GM06990 (cell line): ENCODE data around the gene PTPRD.

Source experiments
- DNase-seq: peaks from one replicate; pipeline ENCODE4 v3.0.0-alpha.2; 2011; ENCODE audit not compliant: insufficient read length; ENCODE audit errors: extremely low read depth
- H3K27me3 ChIP-seq: replicated peaks from 2 replicates; pipeline ENCODE4 v1.6.0; 2011; ENCODE audit warnings: low read length; ENCODE audit not compliant: control insufficient read depth, insufficient read depth
- H3K36me3 ChIP-seq: 2 replicates; pipeline ENCODE4 v1.5.1; 2011; ENCODE audit warnings: low read length; ENCODE audit not compliant: control insufficient read depth, insufficient read depth
- H3K4me3 ChIP-seq: replicated peaks from 2 replicates; pipeline ENCODE4 v1.5.1; 2011; ENCODE audit warnings: low read depth, mild to moderate bottlenecking, control low read depth, low read length
- TF ChIP-seq, protein P1 (sequence below): IDR thresholded peaks from 2 replicates; pipeline ENCODE4 v1.5.1; 2011; ENCODE audit warnings: low read length, control low read depth, mild to moderate bottlenecking, inconsistent platforms; ENCODE audit not compliant: insufficient read depth, poor library complexity, severe bottlenecking

PTPRD gene

DNA sequence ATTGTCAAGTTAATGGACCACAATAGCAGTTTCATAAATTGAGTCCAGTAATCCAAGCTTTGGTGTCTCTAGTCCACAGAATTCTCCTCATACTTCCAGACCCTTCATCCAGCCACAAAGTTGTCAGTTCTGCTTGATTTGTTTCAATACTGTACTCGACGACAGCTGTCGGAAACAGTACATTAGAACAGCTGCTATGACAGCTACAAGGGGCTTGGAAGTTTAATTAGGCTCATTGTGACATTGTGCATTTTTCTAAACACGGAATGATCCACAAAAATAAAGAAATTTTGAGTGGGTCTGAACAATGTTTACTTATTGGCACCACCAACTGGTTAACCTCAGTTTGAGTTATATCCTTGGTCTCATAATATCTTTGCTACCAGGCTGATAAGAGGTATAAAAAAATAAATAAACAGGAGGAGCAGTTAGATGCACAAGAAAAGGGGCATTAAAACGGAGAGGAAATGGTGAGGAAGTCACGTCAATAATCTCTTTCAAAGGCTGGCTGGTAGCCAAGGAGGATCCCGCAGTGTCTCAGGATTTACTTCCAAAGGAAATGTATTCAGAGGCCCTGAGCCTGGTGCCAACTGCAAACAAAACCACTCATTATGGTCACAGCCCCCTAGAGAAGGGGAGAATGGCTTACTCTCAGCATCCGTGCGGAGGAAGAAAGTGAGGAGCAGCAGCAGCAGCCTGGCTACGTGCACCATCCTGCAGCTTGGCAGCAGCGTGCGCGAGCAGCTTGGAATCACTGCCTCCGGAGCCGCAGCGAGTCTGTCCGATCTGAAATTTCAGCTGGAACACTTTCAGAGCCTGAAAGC is 1879.5 kb downstream of the PTPRD start:
- DNase-seq: no peak

DNA sequence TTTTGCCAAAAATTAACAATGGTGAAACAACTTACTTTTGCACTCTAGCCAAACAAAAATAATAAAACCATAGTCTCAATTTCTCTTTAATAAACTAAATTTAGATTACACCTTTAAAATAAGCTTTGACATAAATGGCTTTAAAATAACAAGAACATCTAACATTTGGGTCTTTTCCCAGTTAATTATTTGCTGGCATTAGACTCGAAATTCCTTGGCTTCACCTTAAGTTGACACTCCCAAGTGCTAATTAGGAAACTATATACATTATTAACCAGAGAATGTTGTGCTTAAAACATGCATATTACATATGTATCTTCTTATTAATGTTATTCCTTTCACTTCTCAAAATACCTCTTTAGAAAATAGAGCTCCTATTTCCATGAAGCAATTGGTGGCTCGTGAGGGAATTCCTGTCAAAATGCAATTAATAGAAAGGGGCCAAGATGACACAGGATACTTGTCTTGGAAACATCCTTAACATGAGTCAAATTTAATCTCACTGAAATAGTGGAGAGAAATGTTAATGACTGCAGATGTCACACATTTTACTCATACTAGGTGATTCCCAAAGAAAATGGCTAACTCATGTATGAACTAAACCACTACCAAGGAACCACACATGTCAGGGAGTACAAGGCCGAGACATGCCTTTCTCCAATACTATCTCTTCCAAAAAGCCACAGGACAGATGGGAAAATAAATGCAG is 1880.3 kb downstream of the PTPRD start:
- H3K4me3 ChIP-seq: no peak overlapping the region
- H3K27me3 ChIP-seq: no peaks in the 10 kb centered on the region
- DNase-seq: no peak
- no peaks in the 10 kb centered on the region for H3K36me3 ChIP-seq
- TF ChIP-seq, protein P1, sequence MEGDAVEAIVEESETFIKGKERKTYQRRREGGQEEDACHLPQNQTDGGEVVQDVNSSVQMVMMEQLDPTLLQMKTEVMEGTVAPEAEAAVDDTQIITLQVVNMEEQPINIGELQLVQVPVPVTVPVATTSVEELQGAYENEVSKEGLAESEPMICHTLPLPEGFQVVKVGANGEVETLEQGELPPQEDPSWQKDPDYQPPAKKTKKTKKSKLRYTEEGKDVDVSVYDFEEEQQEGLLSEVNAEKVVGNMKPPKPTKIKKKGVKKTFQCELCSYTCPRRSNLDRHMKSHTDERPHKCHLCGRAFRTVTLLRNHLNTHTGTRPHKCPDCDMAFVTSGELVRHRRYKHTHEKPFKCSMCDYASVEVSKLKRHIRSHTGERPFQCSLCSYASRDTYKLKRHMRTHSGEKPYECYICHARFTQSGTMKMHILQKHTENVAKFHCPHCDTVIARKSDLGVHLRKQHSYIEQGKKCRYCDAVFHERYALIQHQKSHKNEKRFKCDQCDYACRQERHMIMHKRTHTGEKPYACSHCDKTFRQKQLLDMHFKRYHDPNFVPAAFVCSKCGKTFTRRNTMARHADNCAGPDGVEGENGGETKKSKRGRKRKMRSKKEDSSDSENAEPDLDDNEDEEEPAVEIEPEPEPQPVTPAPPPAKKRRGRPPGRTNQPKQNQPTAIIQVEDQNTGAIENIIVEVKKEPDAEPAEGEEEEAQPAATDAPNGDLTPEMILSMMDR: no peak

More for the DNA sequence above, 1879.5 kb downstream of the PTPRD start:
- H3K4me3 ChIP-seq: no peak overlapping the region
- TF ChIP-seq, protein P1: no peak
- no peaks in the 10 kb centered on the region for H3K36me3 ChIP-seq
- H3K27me3 ChIP-seq: no peaks in the 10 kb centered on the region

DNA sequence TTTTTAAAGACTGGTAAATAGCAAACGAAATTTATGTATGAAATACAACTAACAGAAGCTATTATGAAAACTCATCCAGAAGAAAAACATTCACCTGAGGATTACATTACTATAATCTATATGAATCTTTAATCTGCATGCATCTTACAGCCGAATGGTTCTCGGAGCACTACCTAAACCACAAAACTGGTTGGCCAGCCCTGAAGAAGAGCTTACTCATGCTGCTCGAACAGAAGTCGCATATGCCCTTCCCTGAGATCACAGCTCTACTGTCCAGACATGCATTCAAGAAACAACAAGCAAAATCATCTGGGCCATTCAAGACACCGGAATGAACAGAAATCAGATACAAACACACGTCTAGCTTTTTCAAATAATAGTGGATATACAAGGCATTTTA is 1882.2 kb downstream of the PTPRD start:
- TF ChIP-seq, protein P1: no peak
- no peak for DNase-seq
- Histone ChIP-seq H3K4me3 (no peak overlapping the region), H3K27me3 (no peaks in the 10 kb centered on the region), H3K36me3 (no peaks in the 10 kb centered on the region)

DNA sequence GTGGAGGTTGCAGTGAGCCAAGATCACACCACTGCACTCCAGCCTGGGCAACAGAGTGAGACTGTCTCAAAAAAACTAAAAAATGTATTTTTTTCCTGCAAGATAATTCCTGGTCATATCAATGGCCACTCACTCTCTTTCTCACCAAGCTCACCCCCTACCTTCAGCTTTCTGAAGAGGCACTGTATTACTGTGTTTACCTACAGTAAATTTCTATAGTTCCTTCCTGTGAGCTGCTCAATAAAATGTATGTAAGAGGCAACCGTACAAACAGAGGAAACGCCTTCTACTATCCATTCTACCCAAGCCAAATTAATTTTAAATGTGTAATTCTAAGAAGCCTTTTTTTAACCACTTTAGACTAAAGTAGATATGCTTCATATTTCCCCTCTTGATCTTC is 1883.9 kb downstream of the PTPRD start:
- no peak for DNase-seq
- Histone ChIP-seq H3K27me3 (no peaks in the 10 kb centered on the region), H3K36me3 (no peaks in the 10 kb centered on the region), H3K4me3 (no peak overlapping the region)
- TF ChIP-seq, protein P1: no peak

DNA sequence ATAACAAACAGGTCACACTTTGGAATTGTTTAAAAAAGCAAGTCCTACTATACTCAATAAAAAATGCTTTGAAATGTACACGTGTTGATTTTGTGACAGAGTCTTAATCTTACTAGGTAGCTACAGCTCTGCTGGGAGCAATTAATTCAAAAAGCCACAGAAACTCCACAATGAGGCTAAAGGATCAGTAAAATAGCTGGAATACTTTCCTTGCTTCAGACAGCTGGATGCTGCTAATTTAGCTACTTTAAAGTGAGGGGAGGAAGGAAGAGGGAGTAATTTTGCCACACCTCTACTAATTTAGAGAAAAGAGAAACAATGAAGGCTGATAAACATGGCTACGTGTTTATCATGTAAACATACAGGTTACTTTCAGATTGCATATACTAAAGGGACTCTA is 1885.6 kb downstream of the PTPRD start:
- no peak for DNase-seq
- TF ChIP-seq, protein P1: no peak
- Histone ChIP-seq H3K4me3 (no peak overlapping the region), H3K27me3 (no peaks in the 10 kb centered on the region), H3K36me3 (no peaks in the 10 kb centered on the region)
